ENCODE data around the gene TXN2. TPM values are rescaled to one million over a fixed set of nuclear protein-coding genes. Genes with fewer than 3 reads are reported as not detected.
"Not testable (repeated sequence)": the region's sequence is repeated elsewhere in the genome, so short reads cannot be mapped to it uniquely, and the experiment has no call there.

TXN2 gene
- 63.5 and 68.7 TPM in 2 replicates for total RNA-seq

GRCh38 chr22:36481393-36482168, at the start of gene TXN2:
Gene TXN2 (minus strand): TSS chr22:36481640. CDS start chr22:36480837, 803 bp downstream.
- DNase-seq (ENCODE audit: extremely low read depth, low read depth, low spot score), result no peak

- DNase-seq (ENCODE audit: extremely low read depth, low read depth, low spot score), result peak; percentile 98
These were observed 47.6 kb upstream of the TXN2 start, which contains the start of gene EIF3D for GRCh38 chr22:36528795-36529751. Gene EIF3D (minus strand): TSS chr22:36529166. CDS start chr22:36526121, 3,045 bp downstream.

GRCh38 chr22:36528341-36528740, 46.9 kb upstream of the TXN2 start:
- DNase-seq (ENCODE audit: extremely low read depth, low read depth, low spot score), result no peak

GRCh38 chr22:36522662-36523061, 41.2 kb upstream of the TXN2 start:
- no peak for DNase-seq (ENCODE audit: extremely low read depth, low read depth, low spot score)

GRCh38 chr22:36520423-36520822, 39.0 kb upstream of the TXN2 start:
- no peak for DNase-seq (ENCODE audit: extremely low read depth, low read depth, low spot score)

GRCh38 chr22:36519906-36520305, 38.5 kb upstream of the TXN2 start:
- not testable (repeated sequence) for DNase-seq (ENCODE audit: extremely low read depth, low read depth, low spot score)

GRCh38 chr22:36514766-36515165, 33.3 kb upstream of the TXN2 start:
- no peak for DNase-seq (ENCODE audit: extremely low read depth, low read depth, low spot score)

GRCh38 chr22:36512991-36513390, 31.6 kb upstream of the TXN2 start:
- DNase-seq (ENCODE audit: extremely low read depth, low read depth, low spot score), result no peak

- no peak for DNase-seq (ENCODE audit: extremely low read depth, low read depth, low spot score)
These were observed 30.9 kb upstream of the TXN2 start for GRCh38 chr22:36512333-36512732.

- no peak for DNase-seq (ENCODE audit: extremely low read depth, low read depth, low spot score)
These were observed 29.8 kb upstream of the TXN2 start for GRCh38 chr22:36510966-36511881.

- DNase-seq (ENCODE audit: extremely low read depth, low read depth, low spot score), result no peak
These were observed 28.9 kb upstream of the TXN2 start for GRCh38 chr22:36510384-36510783.

- DNase-seq (ENCODE audit: extremely low read depth, low read depth, low spot score), result no peak
These were observed 26.1 kb upstream of the TXN2 start for GRCh38 chr22:36507518-36508010.

- no peak for DNase-seq (ENCODE audit: extremely low read depth, low read depth, low spot score)
These were observed 25.4 kb upstream of the TXN2 start, which contains the start of gene FOXRED2 for GRCh38 chr22:36506637-36507517. Gene FOXRED2 (minus strand): TSS chr22:36507040. CDS start chr22:36506422, 618 bp downstream.

- DNase-seq (ENCODE audit: extremely low read depth, low read depth, low spot score), result no peak
These were observed 24.7 kb upstream of the TXN2 start for GRCh38 chr22:36505998-36506635.

GRCh38 chr22:36497910-36498665, 16.6 kb upstream of the TXN2 start:
- no peak for DNase-seq (ENCODE audit: extremely low read depth, low read depth, low spot score)

- no peak for DNase-seq (ENCODE audit: extremely low read depth, low read depth, low spot score)
These were observed 12.3 kb upstream of the TXN2 start for GRCh38 chr22:36493690-36494110.

GRCh38 chr22:36492109-36492508, 10.7 kb upstream of the TXN2 start:
- no peak for DNase-seq (ENCODE audit: extremely low read depth, low read depth, low spot score)

GRCh38 chr22:36491155-36491554, 9.7 kb upstream of the TXN2 start:
- no peak for DNase-seq (ENCODE audit: extremely low read depth, low read depth, low spot score)

Data from glomerular endothelial cell (primary cell).